ENCODE measurements around the gene ARFGAP2.

DNA sequence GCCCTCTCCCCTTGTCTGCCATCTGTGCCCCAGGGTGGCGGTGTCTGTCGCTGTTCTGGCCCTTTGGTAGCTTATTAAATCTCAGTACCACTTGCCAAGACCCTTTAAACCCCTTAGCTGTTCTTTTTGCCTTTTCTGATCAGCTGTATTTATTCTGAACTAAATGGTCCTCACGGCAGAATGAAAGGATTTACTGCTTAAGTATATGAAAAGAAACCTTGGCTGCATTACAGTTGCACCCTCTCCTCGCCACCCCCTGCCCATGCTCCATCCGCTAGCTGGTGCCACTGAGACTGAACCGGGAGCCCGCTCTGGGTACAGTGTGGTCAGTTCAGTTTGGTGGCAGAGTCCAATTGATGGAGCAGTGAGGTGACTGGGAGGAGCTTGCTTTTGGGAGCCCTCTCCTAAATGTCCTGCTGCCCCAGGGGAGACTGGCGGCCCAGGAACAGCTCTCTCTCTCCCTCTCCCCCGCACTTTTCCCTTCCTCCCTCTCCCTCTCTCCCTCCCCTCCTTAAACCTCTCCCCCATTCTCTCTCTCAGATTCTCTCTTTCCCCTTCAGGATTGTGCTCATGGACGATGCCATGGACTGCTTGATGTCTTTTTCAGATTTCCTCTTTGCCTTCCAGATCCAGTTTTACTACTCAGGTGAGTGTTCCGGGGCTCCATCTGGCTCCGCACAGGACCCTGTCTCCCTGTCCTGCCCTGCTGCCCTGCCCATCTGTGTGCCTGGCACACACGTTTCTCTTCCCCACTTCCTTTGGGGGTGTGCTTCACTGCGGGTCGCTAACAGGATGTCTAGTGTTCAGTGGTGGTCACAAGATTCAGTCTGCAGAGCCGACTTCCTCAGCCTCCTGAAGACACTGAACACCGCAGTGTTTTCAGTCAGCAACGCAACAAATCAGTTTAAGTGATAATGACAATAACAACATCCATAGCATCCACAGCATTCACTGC, 21.8 kb downstream of the ARFGAP2 start:
- no peak for TF ChIP-seq SP1 (IDR thresholded peaks at IDR 0.05)
- no peak for TF ChIP-seq FOXK2 (IDR thresholded peaks at IDR 0.05)
- TF ChIP-seq PKNOX1 (IDR thresholded peaks at IDR 0.05): no peak
- TF ChIP-seq BHLHE40 (IDR thresholded peaks at IDR 0.05; ENCODE audit: borderline replicate concordance): no peak
- TF ChIP-seq SUZ12 (IDR thresholded peaks at IDR 0.05): no peak
- TF ChIP-seq L3MBTL2 (conservative IDR thresholded peaks at IDR 0.05): no peak
- TF ChIP-seq HDGF (IDR thresholded peaks at IDR 0.05; ENCODE audit: borderline replicate concordance): no peak
- no peak for TF ChIP-seq CTBP1 (IDR thresholded peaks at IDR 0.05; ENCODE audit: borderline replicate concordance)
- no peak for TF ChIP-seq FOXA1 (IDR thresholded peaks at IDR 0.05)
- no peak for TF ChIP-seq FOXM1 (IDR thresholded peaks at IDR 0.05; ENCODE audit: borderline replicate concordance)
- TF ChIP-seq NFRKB (IDR thresholded peaks at IDR 0.05): no peak
- TF ChIP-seq TARDBP (IDR thresholded peaks at IDR 0.05): no peak
- no peak for TF ChIP-seq ARNT (IDR thresholded peaks at IDR 0.05)
- TF ChIP-seq LEF1 (IDR thresholded peaks at IDR 0.05; ENCODE audit: borderline replicate concordance): no peak

All from HEK293T (cell line).